ENCODE data around the gene SRI.
"Not testable (repeated sequence)": the region's sequence is repeated elsewhere in the genome, so short reads cannot be mapped to it uniquely, and the experiment has no call there.

DNA sequence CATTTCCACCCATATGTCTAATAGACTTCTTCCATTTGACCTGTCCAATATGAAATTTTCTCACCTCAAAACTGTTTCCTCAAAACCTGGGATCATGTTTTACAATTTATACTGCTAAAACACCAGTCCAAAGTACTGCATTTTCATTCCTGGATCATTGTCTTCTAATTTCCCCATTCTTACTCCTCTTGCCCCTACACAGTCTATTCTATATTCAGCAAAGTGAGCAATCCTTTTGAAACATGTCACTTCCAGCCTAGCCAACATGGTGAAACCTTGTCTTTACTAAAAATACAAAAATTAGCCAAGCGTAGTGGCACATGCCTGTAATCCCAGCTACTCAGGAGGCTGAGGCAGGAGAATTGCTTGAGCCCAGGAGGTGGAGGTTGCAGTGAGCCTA lies 38.5 kb upstream of the SRI start:
- TF ChIP-seq, protein P1, sequence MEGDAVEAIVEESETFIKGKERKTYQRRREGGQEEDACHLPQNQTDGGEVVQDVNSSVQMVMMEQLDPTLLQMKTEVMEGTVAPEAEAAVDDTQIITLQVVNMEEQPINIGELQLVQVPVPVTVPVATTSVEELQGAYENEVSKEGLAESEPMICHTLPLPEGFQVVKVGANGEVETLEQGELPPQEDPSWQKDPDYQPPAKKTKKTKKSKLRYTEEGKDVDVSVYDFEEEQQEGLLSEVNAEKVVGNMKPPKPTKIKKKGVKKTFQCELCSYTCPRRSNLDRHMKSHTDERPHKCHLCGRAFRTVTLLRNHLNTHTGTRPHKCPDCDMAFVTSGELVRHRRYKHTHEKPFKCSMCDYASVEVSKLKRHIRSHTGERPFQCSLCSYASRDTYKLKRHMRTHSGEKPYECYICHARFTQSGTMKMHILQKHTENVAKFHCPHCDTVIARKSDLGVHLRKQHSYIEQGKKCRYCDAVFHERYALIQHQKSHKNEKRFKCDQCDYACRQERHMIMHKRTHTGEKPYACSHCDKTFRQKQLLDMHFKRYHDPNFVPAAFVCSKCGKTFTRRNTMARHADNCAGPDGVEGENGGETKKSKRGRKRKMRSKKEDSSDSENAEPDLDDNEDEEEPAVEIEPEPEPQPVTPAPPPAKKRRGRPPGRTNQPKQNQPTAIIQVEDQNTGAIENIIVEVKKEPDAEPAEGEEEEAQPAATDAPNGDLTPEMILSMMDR (IDR thresholded peaks at IDR 0.05) = not testable (repeated sequence)
- not testable (repeated sequence) for TF ChIP-seq POLR2A (IDR thresholded peaks at IDR 0.05)

All from testis (tissue), 2 donors.